GM23338 (cell line): ENCODE measurements around the gene ATG7. TPM values are rescaled to one million over a fixed set of nuclear protein-coding genes. Genes with fewer than 3 reads are reported as not detected.

Experiments used
- ATAC-seq: fragments of 200-7000 bp; cut with Tn5 transposase; 3 replicates; pipeline ENCODE4 v1.9.1; 2020
- DNase-seq: peaks from one replicate; pipeline ENCODE4 v3.0.0-alpha.2; 2015; ENCODE audit warnings: low spot score
- H2AFZ ChIP-seq: fragments of 200-600 bp; sonication (generic); 2 replicates; pipeline ENCODE4 v1.8.0; 2016; ENCODE audit warnings: antibody characterized with exemption, mild to moderate bottlenecking, moderate library complexity
- H3F3A ChIP-seq: fragments of 200-600 bp; sonication (generic); replicated peaks from 2 replicates; pipeline ENCODE4 v1.8.0; 2017; ENCODE audit warnings: antibody characterized with exemption, mixed run types, low read depth
- H3K27ac ChIP-seq: fragments of 200-600 bp; sonication (generic); 2 replicates; pipeline ENCODE4 v1.6.1; 2016; ENCODE audit warnings: low read depth
- H3K27me3 ChIP-seq: fragments of 200-600 bp; sonication (generic); 2 replicates; pipeline ENCODE4 v1.8.0; 2016; ENCODE audit warnings: mild to moderate bottlenecking, mixed run types, moderate library complexity; ENCODE audit not compliant: insufficient read depth
- H3K36me3 ChIP-seq: fragments of 200-600 bp; sonication (generic); 2 replicates; pipeline ENCODE4 v1.8.0; 2016; ENCODE audit warnings: mild to moderate bottlenecking; ENCODE audit not compliant: insufficient read depth
- H3K4me1 ChIP-seq: fragments of 200-600 bp; sonication (generic); 2 replicates; pipeline ENCODE4 v1.8.0; 2016; ENCODE audit warnings: mild to moderate bottlenecking, moderate library complexity; ENCODE audit not compliant: insufficient read depth
- H3K4me2 ChIP-seq: fragments of 200-600 bp; sonication (generic); 2 replicates; pipeline ENCODE4 v1.7.1; 2017; ENCODE audit warnings: mixed run types
- H3K4me3 ChIP-seq: fragments of 200-600 bp; sonication (generic); 2 replicates; pipeline ENCODE4 v1.6.1; 2016; ENCODE audit warnings: mixed run types
- H3K79me2 ChIP-seq: fragments of 200-600 bp; sonication (generic); replicated peaks from 2 replicates; pipeline ENCODE4 v1.8.0; 2017; ENCODE audit warnings: mild to moderate bottlenecking; ENCODE audit not compliant: insufficient read depth
- H3K9me2 ChIP-seq: fragments of 200-600 bp; sonication (generic); 2 replicates; pipeline ENCODE4 v1.8.0; 2017; ENCODE audit not compliant: insufficient read depth
- H4K20me1 ChIP-seq: fragments of 200-600 bp; sonication (generic); replicated peaks from 2 replicates; pipeline ENCODE4 v1.8.0; 2017; ENCODE audit warnings: mild to moderate bottlenecking; ENCODE audit not compliant: insufficient read depth
- H3K27ac Mint-ChIP-seq: 2 replicates; pipeline ENCODE4 v1.8.0; 2020; ENCODE audit warnings: inconsistent platforms, mild to moderate bottlenecking, moderate library complexity, mixed read lengths
- H3K27me3 Mint-ChIP-seq: 3 replicates; pipeline ENCODE4 v1.8.0; 2022; ENCODE audit warnings: low read depth, mild to moderate bottlenecking, moderate library complexity, mixed read lengths, inconsistent platforms; ENCODE audit not compliant: insufficient read depth, poor library complexity
- H3K36me3 Mint-ChIP-seq: 3 replicates; pipeline ENCODE4 v1.8.0; 2021; ENCODE audit warnings: low read depth, mild to moderate bottlenecking, inconsistent platforms, moderate library complexity, mixed read lengths
- H3K4me1 Mint-ChIP-seq: 3 replicates; pipeline ENCODE4 v1.8.0; 2020; ENCODE audit warnings: mild to moderate bottlenecking, inconsistent platforms, mixed read lengths
- H3K4me3 Mint-ChIP-seq: 3 replicates; pipeline ENCODE4 v1.8.0; 2021; ENCODE audit warnings: moderate library complexity, mild to moderate bottlenecking, inconsistent platforms, mixed read lengths
- H3K9me3 Mint-ChIP-seq: 3 replicates; pipeline ENCODE4 v1.8.0; 2020; ENCODE audit warnings: moderate library complexity, mild to moderate bottlenecking, inconsistent platforms, mixed read lengths
- CREB1 ChIP-seq: fragments of 250-450 bp; sonication (Bioruptor Pico); IDR thresholded peaks from 2 replicates; pipeline ENCODE4 v1.5.0; 2020; ENCODE audit warnings: low read depth, mild to moderate bottlenecking, moderate library complexity
- CTCF ChIP-seq, 2 experiments: fragments of 200-600 bp in 1 of 2; sonication (generic) in 1 of 2; conservative IDR thresholded peaks; 2 replicates each; pipeline versions ENCODE4 v1.5.1 to v1.6.1; 2016 to 2017; ENCODE audit warnings: antibody characterized with exemption in 2 of 2, low read depth in 2 of 2, mild to moderate bottlenecking in 2 of 2, moderate library complexity in 1 of 2
- ETS1 ChIP-seq: IDR thresholded peaks from 2 replicates; pipeline ENCODE4 v1.6.1; 2016; ENCODE audit warnings: antibody characterized with exemption
- EZH2 ChIP-seq: fragments of 200-600 bp; sonication (generic); IDR thresholded peaks from one replicate; pipeline ENCODE4 v1.8.0; 2017; ENCODE audit warnings: antibody characterized with exemption, mild to moderate bottlenecking, low read depth; ENCODE audit not compliant: unreplicated experiment
- EZH2phosphoT487 ChIP-seq: fragments of 200-600 bp; sonication (generic); IDR thresholded peaks from one replicate; pipeline ENCODE4 v1.8.1; 2018; ENCODE audit warnings: antibody characterized with exemption; ENCODE audit not compliant: unreplicated experiment
- JUNB ChIP-seq: IDR thresholded peaks from one replicate; pipeline ENCODE4 v1.6.1; 2016; ENCODE audit warnings: antibody characterized with exemption; ENCODE audit not compliant: unreplicated experiment
- NANOG ChIP-seq: IDR thresholded peaks from 2 replicates; pipeline ENCODE4 v1.6.1; 2016; ENCODE audit warnings: antibody characterized with exemption, borderline replicate concordance
- POLR2AphosphoS5 ChIP-seq: IDR thresholded peaks from 2 replicates; pipeline ENCODE4 v1.6.1; 2016; ENCODE audit warnings: antibody characterized with exemption, low read depth
- REST ChIP-seq: IDR thresholded peaks from one replicate; pipeline ENCODE4 v1.6.1; 2018; ENCODE audit warnings: antibody characterized with exemption; ENCODE audit not compliant: unreplicated experiment
- STAT1 ChIP-seq: IDR thresholded peaks from one replicate; pipeline ENCODE4 v1.6.1; 2016; ENCODE audit warnings: antibody characterized with exemption; ENCODE audit not compliant: unreplicated experiment
- ZNF114 ChIP-seq: fragments of 250-450 bp; sonication (Bioruptor Pico); IDR thresholded peaks from 2 replicates; pipeline ENCODE4 v1.5.0; 2020; ENCODE audit warnings: mild to moderate bottlenecking, moderate library complexity
- ZNF331 ChIP-seq: fragments of 250-450 bp; sonication (Bioruptor Pico); IDR thresholded peaks from 2 replicates; pipeline ENCODE4 v1.5.0; 2020; ENCODE audit warnings: low read depth, mild to moderate bottlenecking, moderate library complexity
- ZNF462 ChIP-seq: fragments of 250-450 bp; sonication (Bioruptor Pico); IDR thresholded peaks from 2 replicates; pipeline ENCODE4 v1.5.0; 2020; ENCODE audit warnings: mild to moderate bottlenecking, moderate library complexity
- polyA plus RNA-seq: library from polyadenylated mRNA; unstranded; fragments of >200 nt; fragmentation: Nextera tagmentation; extraction: Ambion mirVana; gene quantifications from 2 replicates; pipeline ENCODE4 v1.2.1, GENCODE V29; 2016
- total RNA-seq: library from RNA; depleted of rRNA; stranded (reverse); fragments of >200 nt; shearing (Covaris generic); gene quantifications from 2 replicates; pipeline ENCODE4 v1.2.3, GENCODE V29; 2014

ATG7 gene
- total and polyA plus RNA-seq, 2 experiments from 2014 or later: 16.2 to 36.7 TPM

- Histone ChIP-seq H3K79me2 (peaks cover 95% of the 10 kb centered on the region), H3K4me1 (peaks cover 55% of the 10 kb centered on the region), H4K20me1 (peaks cover 21% of the 10 kb centered on the region; the same call in 1 of the 2 replicates), H3K4me2 (no peak overlapping the region), H3K4me3 (no peak overlapping the region), H3K27ac (no peak overlapping the region), H3F3A (no peaks in the 10 kb centered on the region), H2AFZ (no peak overlapping the region), H3K36me3 (no peaks in the 10 kb centered on the region), H3K9me2 (no peaks in the 10 kb centered on the region), H3K27me3 (no peaks in the 10 kb centered on the region)
- Mint-ChIP-seq H3K9me3 (no peaks in the 10 kb centered on the region), H3K27me3 (peaks cover 4% of the 10 kb centered on the region), H3K4me3 (no peak overlapping the region), H3K36me3 (peaks cover 10% of the 10 kb centered on the region), H3K27ac (no peak overlapping the region), H3K4me1 (peaks cover 84% of the 10 kb centered on the region)
- ATAC-seq: no peak
- no peak for DNase-seq
- TF ChIP-seq EZH2 (no peak), CREB1 (CRISPR knock-in tag) (no peak), POLR2AphosphoS5 (no peak), CTCF (conservative IDR thresholded peaks at IDR 0.05; ENCODE audit: low read depth in 2 of 2) (no peak), NANOG (no peak), ETS1 (no peak), EZH2phosphoT487 (no peak), ZNF462 (no peak), JUNB (no peak), ZNF114 (CRISPR knock-in tag) (no peak), STAT1 (no peak), REST (no peak), ZNF331 (no peak)
Measured at GRCh38 chr3:11606865-11607440, 334.8 kb downstream of the ATG7 start.
